Left hindlimb (tissue), 1 donor: ENCODE results near the gene NR3C2.

Experiments used
- DNase-seq: peaks from one replicate; pipeline ENCODE4 v3.0.0-alpha.2; 2018

NR3C2 gene

GRCh38 chr4:148030193-148030873 lies 411.9 kb downstream of the NR3C2 start:
- no peak for DNase-seq

- DNase-seq, result no peak
These were observed 412.4 kb downstream of the NR3C2 start for GRCh38 chr4:148029781-148030180.
